ENCODE results near the gene AIFM2.

DNA sequence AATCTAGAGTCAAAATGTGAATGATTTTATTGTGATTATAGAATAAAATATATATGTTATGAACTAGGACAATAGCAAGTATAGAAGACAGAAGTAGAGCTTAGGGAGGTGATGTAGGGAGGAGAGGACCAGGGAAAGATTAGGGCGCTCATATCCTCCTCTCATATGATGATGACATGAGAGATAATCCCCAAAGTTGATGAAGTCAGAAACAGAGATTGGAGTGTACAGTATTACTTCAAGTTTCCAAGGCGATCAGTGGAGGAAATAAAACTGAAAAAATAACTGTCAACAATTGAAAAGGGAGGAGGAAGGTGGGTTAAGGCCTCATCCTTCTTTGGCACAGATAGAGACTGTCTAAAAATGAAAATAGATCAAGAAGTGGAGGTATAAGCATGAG is 65.0 kb downstream of the AIFM2 start:
- TF ChIP-seq MAX (IDR thresholded peaks at IDR 0.05; ENCODE audit: insufficient read depth, insufficient read length) (no peak), POLR2AphosphoS5 (IDR thresholded peaks at IDR 0.05; ENCODE audit: insufficient read depth, low read depth, low read length) (no peak), POLR2A (IDR thresholded peaks at IDR 0.05; ENCODE audit: low read depth, low read length) (no peak), GATA2 (IDR thresholded peaks at IDR 0.05; ENCODE audit: insufficient read depth, insufficient read length, low read depth, low read length) (no peak), MYC (IDR thresholded peaks at IDR 0.05; ENCODE audit: low read depth, low read length) (no peak), EZH2 (IDR thresholded peaks at IDR 0.05; ENCODE audit: borderline replicate concordance, low read depth, low read length, severe bottlenecking) (no peak)
- TF ChIP-seq, protein P1, sequence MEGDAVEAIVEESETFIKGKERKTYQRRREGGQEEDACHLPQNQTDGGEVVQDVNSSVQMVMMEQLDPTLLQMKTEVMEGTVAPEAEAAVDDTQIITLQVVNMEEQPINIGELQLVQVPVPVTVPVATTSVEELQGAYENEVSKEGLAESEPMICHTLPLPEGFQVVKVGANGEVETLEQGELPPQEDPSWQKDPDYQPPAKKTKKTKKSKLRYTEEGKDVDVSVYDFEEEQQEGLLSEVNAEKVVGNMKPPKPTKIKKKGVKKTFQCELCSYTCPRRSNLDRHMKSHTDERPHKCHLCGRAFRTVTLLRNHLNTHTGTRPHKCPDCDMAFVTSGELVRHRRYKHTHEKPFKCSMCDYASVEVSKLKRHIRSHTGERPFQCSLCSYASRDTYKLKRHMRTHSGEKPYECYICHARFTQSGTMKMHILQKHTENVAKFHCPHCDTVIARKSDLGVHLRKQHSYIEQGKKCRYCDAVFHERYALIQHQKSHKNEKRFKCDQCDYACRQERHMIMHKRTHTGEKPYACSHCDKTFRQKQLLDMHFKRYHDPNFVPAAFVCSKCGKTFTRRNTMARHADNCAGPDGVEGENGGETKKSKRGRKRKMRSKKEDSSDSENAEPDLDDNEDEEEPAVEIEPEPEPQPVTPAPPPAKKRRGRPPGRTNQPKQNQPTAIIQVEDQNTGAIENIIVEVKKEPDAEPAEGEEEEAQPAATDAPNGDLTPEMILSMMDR (IDR thresholded peaks at IDR 0.05; ENCODE audit: extremely low read depth in 1 of 2, insufficient read depth in 1 of 2, low read depth in 1 of 2, low read length in 2 of 2) = no peak

Data from endothelial cell of umbilical vein (primary cell).